HUES48 (cell line): ENCODE data around the gene ANKS1A.
"Not testable (repeated sequence)": the region's sequence is repeated elsewhere in the genome, so short reads cannot be mapped to it uniquely, and the experiment has no call there.

Experiments used
- H3K27ac ChIP-seq: one replicate; pipeline ENCODE4 v1.7.0; 2013; ENCODE audit warnings: low read depth, low read length, inconsistent platforms
- H3K27me3 ChIP-seq: 2 replicates; pipeline ENCODE4 v1.6.1; 2013; ENCODE audit warnings: mild to moderate bottlenecking, low read length; ENCODE audit not compliant: control insufficient read depth, insufficient read depth
- H3K36me3 ChIP-seq: 2 replicates; pipeline ENCODE4 v1.6.1; 2013; ENCODE audit warnings: low read length; ENCODE audit not compliant: control insufficient read depth, insufficient read depth
- H3K4me1 ChIP-seq: 2 replicates; pipeline ENCODE4 v1.6.1; 2013; ENCODE audit warnings: mild to moderate bottlenecking, low read length; ENCODE audit not compliant: control insufficient read depth, insufficient read depth
- H3K4me3 ChIP-seq: 2 replicates; pipeline ENCODE4 v1.5.1; 2013; ENCODE audit warnings: mild to moderate bottlenecking, low read depth, low read length
- H3K9ac ChIP-seq: 2 replicates; pipeline ENCODE4 v1.6.1; 2013; ENCODE audit warnings: mild to moderate bottlenecking, low read depth, low read length, moderate library complexity
- H3K9me3 ChIP-seq: 2 replicates; pipeline ENCODE4 v1.6.1; 2013; ENCODE audit warnings: low read length; ENCODE audit not compliant: control insufficient read depth, insufficient read depth

The ANKS1A gene

GRCh38 chr6:34922177-34922663 is 33.2 kb downstream of the ANKS1A start:
- Histone ChIP-seq H3K4me1 (peaks cover 32% of the 10 kb centered on the region), H3K9me3 (no peaks in the 10 kb centered on the region), H3K27me3 (peaks cover 11% of the 10 kb centered on the region; the same call in 1 of the 2 replicates), H3K4me3 (no peak overlapping the region), H3K36me3 (no peaks in the 10 kb centered on the region), H3K9ac (no peak overlapping the region), H3K27ac (no peak overlapping the region)

- Histone ChIP-seq H3K4me1 (peaks cover 52% of the 10 kb centered on the region), H3K36me3 (no peaks in the 10 kb centered on the region), H3K9ac (no peak overlapping the region), H3K27me3 (peaks cover 15% of the 10 kb centered on the region; the same call in 1 of the 2 replicates), H3K9me3 (no peaks in the 10 kb centered on the region), H3K4me3 (no peak overlapping the region), H3K27ac (no peak overlapping the region)
These were observed 36.0 kb downstream of the ANKS1A start for GRCh38 chr6:34924831-34925625.

GRCh38 chr6:34926655-34927054 is 37.6 kb downstream of the ANKS1A start:
- Histone ChIP-seq H3K36me3 (no peaks in the 10 kb centered on the region), H3K27ac (no peak overlapping the region)

GRCh38 chr6:34928220-34928619 is 39.2 kb downstream of the ANKS1A start:
- Histone ChIP-seq H3K4me1 (peaks cover 52% of the 10 kb centered on the region), H3K9me3 (no peaks in the 10 kb centered on the region), H3K27me3 (peaks cover 15% of the 10 kb centered on the region; the same call in 1 of the 2 replicates), H3K4me3 (no peak overlapping the region), H3K9ac (no peak overlapping the region), H3K36me3 (no peaks in the 10 kb centered on the region), H3K27ac (peak overlapping the region; percentile 23)

More at GRCh38 chr6:34926655-34927054, 37.6 kb downstream of the ANKS1A start:
- Histone ChIP-seq H3K4me3 (no peak overlapping the region), H3K9me3 (no peaks in the 10 kb centered on the region), H3K27me3 (peaks cover 15% of the 10 kb centered on the region; the same call in 1 of the 2 replicates), H3K9ac (no peak overlapping the region), H3K4me1 (peaks cover 52% of the 10 kb centered on the region)

- H3K27ac ChIP-seq, result no peak overlapping the region
- H3K4me1 ChIP-seq, result peaks cover 52% of the 10 kb centered on the region
- no peak overlapping the region for H3K9ac ChIP-seq
- H3K4me3 ChIP-seq, result no peak overlapping the region
- H3K9me3 ChIP-seq, result no peaks in the 10 kb centered on the region
- H3K36me3 ChIP-seq, result no peaks in the 10 kb centered on the region
- H3K27me3 ChIP-seq, result peaks cover 15% of the 10 kb centered on the region; the same call in 1 of the 2 replicates
These were observed 39.6 kb downstream of the ANKS1A start for GRCh38 chr6:34928695-34929094.

- no peaks in the 10 kb centered on the region for H3K36me3 ChIP-seq
- H3K9ac ChIP-seq, result no peak overlapping the region
- H3K4me3 ChIP-seq, result no peak overlapping the region
- no peaks in the 10 kb centered on the region for H3K9me3 ChIP-seq
- no peak overlapping the region for H3K27ac ChIP-seq
- H3K27me3 ChIP-seq, result peaks cover 15% of the 10 kb centered on the region; the same call in 1 of the 2 replicates
- peaks cover 47% of the 10 kb centered on the region for H3K4me1 ChIP-seq
These were observed 40.4 kb downstream of the ANKS1A start for GRCh38 chr6:34929241-34929978.

- Histone ChIP-seq H3K36me3 (no peaks in the 10 kb centered on the region), H3K27me3 (peaks cover 15% of the 10 kb centered on the region; the same call in 1 of the 2 replicates), H3K9me3 (no peaks in the 10 kb centered on the region), H3K9ac (no peak overlapping the region), H3K27ac (no peak overlapping the region), H3K4me3 (no peak overlapping the region), H3K4me1 (peaks cover 39% of the 10 kb centered on the region)
These were observed 41.2 kb downstream of the ANKS1A start for GRCh38 chr6:34930221-34930620.

GRCh38 chr6:34932202-34932601 is 43.1 kb downstream of the ANKS1A start:
- not testable (repeated sequence) for H3K36me3 ChIP-seq, H3K27ac ChIP-seq, H3K9me3 ChIP-seq, H3K27me3 ChIP-seq, H3K4me3 ChIP-seq, H3K9ac ChIP-seq
- peaks cover 19% of the 10 kb centered on the region for H3K4me1 ChIP-seq

- H3K9me3 ChIP-seq, result no peaks in the 10 kb centered on the region
- H3K36me3 ChIP-seq, result no peaks in the 10 kb centered on the region
- no peak overlapping the region for H3K27ac ChIP-seq
- no peaks in the 10 kb centered on the region for H3K27me3 ChIP-seq
- H3K4me3 ChIP-seq, result no peak overlapping the region
- H3K9ac ChIP-seq, result no peak overlapping the region
- peaks cover under 1% of the 10 kb centered on the region; the same call in 1 of the 2 replicates for H3K4me1 ChIP-seq
These were observed 45.5 kb downstream of the ANKS1A start for GRCh38 chr6:34934516-34934915.

GRCh38 chr6:34938268-34938667 is 49.2 kb downstream of the ANKS1A start:
- H3K4me3 ChIP-seq, result no peak overlapping the region
- H3K27ac ChIP-seq, result no peak overlapping the region
- H3K36me3 ChIP-seq, result 0 out of 2 replicates have a peak, but pooled peaks cover 3% of the 10 kb centered on the region
- no peaks in the 10 kb centered on the region for H3K9me3 ChIP-seq
- H3K27me3 ChIP-seq, result no peaks in the 10 kb centered on the region
- no peak overlapping the region for H3K9ac ChIP-seq
- H3K4me1 ChIP-seq, result no peaks in the 10 kb centered on the region

GRCh38 chr6:34940030-34940434 is 51.0 kb downstream of the ANKS1A start:
- Histone ChIP-seq H3K9ac (no peak overlapping the region), H3K27me3 (no peaks in the 10 kb centered on the region), H3K4me3 (no peak overlapping the region), H3K36me3 (0 out of 2 replicates have a peak, but pooled peaks cover 3% of the 10 kb centered on the region), H3K9me3 (no peaks in the 10 kb centered on the region), H3K27ac (no peak overlapping the region), H3K4me1 (no peaks in the 10 kb centered on the region)
